DND-41 (cell line): ENCODE results near the gene SPATS2.

Experiments used
- CTCF ChIP-seq: IDR thresholded peaks from 2 replicates; pipeline ENCODE4 v1.5.1; 2012; ENCODE audit warnings: borderline replicate concordance, low read length, moderate library complexity, mild to moderate bottlenecking; ENCODE audit not compliant: poor library complexity, severe bottlenecking; ENCODE audit errors: extremely low read depth
- EZH2 ChIP-seq: IDR thresholded peaks from 3 replicates; pipeline ENCODE4 v1.6.1; 2012; ENCODE audit warnings: borderline replicate concordance, low read depth, mild to moderate bottlenecking, moderate library complexity, low read length, inconsistent platforms; ENCODE audit not compliant: severe bottlenecking

- TF ChIP-seq EZH2 = no peak
- no peak for TF ChIP-seq CTCF
These were observed 195.6 kb downstream of the SPATS2 start for GRCh38 chr12:49562831-49563230.
